HepG2 (cell line): Measurements from ENCODE around the gene PMVK. TPM values are rescaled to one million over a fixed set of nuclear protein-coding genes. Genes with fewer than 3 reads are reported as not detected.

Source experiments
- ARID2 ChIP-seq: sonication (generic); formaldehyde crosslinking; IDR thresholded peaks from 2 replicates; pipeline ENCODE4 v1.8.1; 2022; ENCODE audit warnings: mild to moderate bottlenecking, missing genetic modification reagents, borderline replicate concordance
- CREM ChIP-seq, 2 experiments: sonication (generic) in 1 of 2; formaldehyde crosslinking in 1 of 2; IDR thresholded peaks; 2 replicates each; pipeline versions ENCODE4 v1.4.0 to v1.6.1; 2016 to 2020; ENCODE audit warnings: antibody characterized with exemption in 1 of 2, mild to moderate bottlenecking in 1 of 2, missing genetic modification reagents in 1 of 2
- DNMT3B ChIP-seq: conservative IDR thresholded peaks from 2 replicates; pipeline ENCODE4 v1.6.1; 2016; ENCODE audit warnings: missing biosample characterization, control low read depth
- GATAD2A ChIP-seq: IDR thresholded peaks from 2 replicates; pipeline ENCODE4 v1.6.1; 2016
- HNRNPK ChIP-seq: fragments of 200-400 bp; formaldehyde crosslinking; IDR thresholded peaks from 2 replicates; pipeline ENCODE4 v1.6.1; 2018; ENCODE audit warnings: low read length, low read depth, moderate library complexity, mild to moderate bottlenecking; ENCODE audit not compliant: poor library complexity, severe bottlenecking
- NR3C1 ChIP-seq: sonication (generic); formaldehyde crosslinking; IDR thresholded peaks from 2 replicates; pipeline ENCODE4 v1.4.0; 2020; ENCODE audit warnings: missing genetic modification reagents
- PHF20 ChIP-seq: sonication (generic); formaldehyde crosslinking; IDR thresholded peaks from 2 replicates; pipeline ENCODE4 v1.5.0; 2020; ENCODE audit warnings: mild to moderate bottlenecking, missing genetic modification reagents
- TBP ChIP-seq: sonication (generic); formaldehyde crosslinking; IDR thresholded peaks from 2 replicates; pipeline ENCODE4 v1.5.0; 2020; ENCODE audit warnings: missing genetic modification reagents
- ZBTB42 ChIP-seq: sonication (generic); formaldehyde crosslinking; IDR thresholded peaks from 2 replicates; pipeline ENCODE4 v1.5.0; 2020; ENCODE audit warnings: mild to moderate bottlenecking, missing genetic modification reagents
- ZFX ChIP-seq: sonication (generic); formaldehyde crosslinking; IDR thresholded peaks from 2 replicates; pipeline ENCODE4 v1.4.0; 2020; ENCODE audit warnings: mild to moderate bottlenecking, low read depth, missing genetic modification reagents, moderate library complexity
- ZNF790 ChIP-seq: sonication (generic); formaldehyde crosslinking; IDR thresholded peaks from 2 replicates; pipeline ENCODE4 v1.8.0; 2022; ENCODE audit warnings: missing genetic modification reagents, mild to moderate bottlenecking, borderline replicate concordance
- polyA plus RNA-seq, 8 experiments: library from polyadenylated mRNA; depleted of rRNA in 3 of 8; stranded (reverse) in 7 of 8; unstranded in 1 of 8; fragments of >200 nt; fragmentation: Illumina TruSeq in 4 of 8; extraction: Trizol in 4 of 8; gene quantifications; 2 replicates each; pipeline versions ENCODE4 v1.2.1 to v1.2.3, GENCODE V29; 2011 to 2016; ENCODE audit warnings: low read depth in 4 of 8, missing spikeins in 1 of 8, mixed read lengths in 1 of 8; ENCODE audit not compliant: insufficient read depth in 1 of 8
- total RNA-seq, 5 experiments: library from RNA; depleted of rRNA; stranded (reverse); fragments of >200 nt; fragmentation: Illumina TruSeq; extraction: Trizol; gene quantifications; 2 replicates each; pipeline ENCODE4 v1.2.3, GENCODE V29; 2016; ENCODE audit warnings: low read depth in 1 of 5
- TF ChIP-seq, protein P1 (sequence below): sonication (generic); formaldehyde crosslinking; IDR thresholded peaks from 2 replicates; pipeline ENCODE4 v1.4.0; 2020; ENCODE audit warnings: missing genetic modification reagents, borderline replicate concordance
- TF ChIP-seq, protein P2 (sequence below): sonication (generic); formaldehyde crosslinking; IDR thresholded peaks from 2 replicates; pipeline ENCODE4 v1.9.0; 2021; ENCODE audit warnings: missing genetic modification reagents, borderline replicate concordance
- TF ChIP-seq, protein P3 (sequence below): sonication (generic); formaldehyde crosslinking; IDR thresholded peaks from 2 replicates; pipeline ENCODE4 v1.4.0; 2020; ENCODE audit warnings: low read depth, missing genetic modification reagents
- TF ChIP-seq, protein P4 (sequence below): sonication (generic); formaldehyde crosslinking; IDR thresholded peaks from 2 replicates; pipeline ENCODE4 v1.8.0; 2022; ENCODE audit warnings: missing genetic modification reagents, mild to moderate bottlenecking, moderate library complexity, borderline replicate concordance

Gene PMVK
- total and polyA plus RNA-seq, 2 of the 13 experiments (the other 11 are each of a cell fraction or from before 2014, with no cell fraction given) = 3.9 to 12.6 TPM

DNA sequence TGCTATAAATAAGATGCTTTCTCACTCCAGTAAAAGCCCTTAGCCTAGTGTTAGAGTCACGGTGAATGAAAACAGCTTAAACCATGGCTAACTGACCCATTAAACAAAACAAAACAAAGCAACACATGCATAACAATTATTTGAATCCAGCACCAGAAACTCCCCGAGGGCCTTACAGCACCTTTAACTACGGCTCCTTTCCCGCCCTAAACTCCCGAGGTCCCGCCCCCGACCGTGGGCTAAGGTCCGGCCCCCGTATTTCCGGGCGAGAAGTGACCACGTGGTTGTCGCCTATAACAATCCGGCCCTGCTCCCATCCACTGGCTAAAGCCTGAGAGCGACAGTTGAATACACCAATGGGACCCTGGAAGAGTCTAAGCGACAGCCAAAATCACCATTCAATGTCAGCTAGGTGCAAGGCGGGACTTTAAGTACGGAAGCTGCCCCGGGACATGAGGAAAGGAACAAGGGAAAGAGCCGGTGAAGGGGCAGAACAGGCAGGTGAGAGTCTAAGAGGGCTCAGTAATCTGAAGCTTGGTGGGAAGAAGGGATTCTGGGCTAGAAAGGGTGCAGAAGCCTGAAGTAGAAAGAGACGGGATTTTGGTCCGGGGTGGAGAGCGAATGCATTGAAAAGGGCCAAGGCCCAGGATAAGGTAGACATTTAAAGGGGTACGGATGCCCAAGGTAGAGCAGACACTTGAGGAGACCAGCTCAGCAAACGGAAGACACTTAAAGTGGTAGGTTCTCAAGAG, 46.6 kb upstream of the PMVK start, which contains the start of gene FLAD1 (continued):
- TF ChIP-seq, protein P1, sequence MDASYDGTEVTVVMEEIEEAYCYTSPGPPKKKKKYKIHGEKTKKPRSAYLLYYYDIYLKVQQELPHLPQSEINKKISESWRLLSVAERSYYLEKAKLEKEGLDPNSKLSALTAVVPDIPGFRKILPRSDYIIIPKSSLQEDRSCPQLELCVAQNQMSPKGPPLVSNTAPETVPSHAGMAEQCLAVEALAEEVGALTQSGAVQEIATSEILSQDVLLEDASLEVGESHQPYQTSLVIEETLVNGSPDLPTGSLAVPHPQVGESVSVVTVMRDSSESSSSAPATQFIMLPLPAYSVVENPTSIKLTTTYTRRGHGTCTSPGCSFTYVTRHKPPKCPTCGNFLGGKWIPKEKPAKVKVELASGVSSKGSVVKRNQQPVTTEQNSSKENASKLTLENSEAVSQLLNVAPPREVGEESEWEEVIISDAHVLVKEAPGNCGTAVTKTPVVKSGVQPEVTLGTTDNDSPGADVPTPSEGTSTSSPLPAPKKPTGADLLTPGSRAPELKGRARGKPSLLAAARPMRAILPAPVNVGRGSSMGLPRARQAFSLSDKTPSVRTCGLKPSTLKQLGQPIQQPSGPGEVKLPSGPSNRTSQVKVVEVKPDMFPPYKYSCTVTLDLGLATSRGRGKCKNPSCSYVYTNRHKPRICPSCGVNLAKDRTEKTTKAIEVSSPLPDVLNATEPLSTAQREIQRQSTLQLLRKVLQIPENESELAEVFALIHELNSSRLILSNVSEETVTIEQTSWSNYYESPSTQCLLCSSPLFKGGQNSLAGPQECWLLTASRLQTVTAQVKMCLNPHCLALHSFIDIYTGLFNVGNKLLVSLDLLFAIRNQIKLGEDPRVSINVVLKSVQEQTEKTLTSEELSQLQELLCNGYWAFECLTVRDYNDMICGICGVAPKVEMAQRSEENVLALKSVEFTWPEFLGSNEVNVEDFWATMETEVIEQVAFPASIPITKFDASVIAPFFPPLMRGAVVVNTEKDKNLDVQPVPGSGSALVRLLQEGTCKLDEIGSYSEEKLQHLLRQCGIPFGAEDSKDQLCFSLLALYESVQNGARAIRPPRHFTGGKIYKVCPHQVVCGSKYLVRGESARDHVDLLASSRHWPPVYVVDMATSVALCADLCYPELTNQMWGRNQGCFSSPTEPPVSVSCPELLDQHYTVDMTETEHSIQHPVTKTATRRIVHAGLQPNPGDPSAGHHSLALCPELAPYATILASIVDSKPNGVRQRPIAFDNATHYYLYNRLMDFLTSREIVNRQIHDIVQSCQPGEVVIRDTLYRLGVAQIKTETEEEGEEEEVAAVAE (CRISPR knock-in tag) = peak; percentile 44; the same call in 1 of the 2 replicates
- peak; percentile 89 for TF ChIP-seq DNMT3B (CRISPR knock-in tag)
- no peak for TF ChIP-seq ZBTB42 (CRISPR knock-in tag)
- TF ChIP-seq TBP = no peak
- TF ChIP-seq, protein P2, sequence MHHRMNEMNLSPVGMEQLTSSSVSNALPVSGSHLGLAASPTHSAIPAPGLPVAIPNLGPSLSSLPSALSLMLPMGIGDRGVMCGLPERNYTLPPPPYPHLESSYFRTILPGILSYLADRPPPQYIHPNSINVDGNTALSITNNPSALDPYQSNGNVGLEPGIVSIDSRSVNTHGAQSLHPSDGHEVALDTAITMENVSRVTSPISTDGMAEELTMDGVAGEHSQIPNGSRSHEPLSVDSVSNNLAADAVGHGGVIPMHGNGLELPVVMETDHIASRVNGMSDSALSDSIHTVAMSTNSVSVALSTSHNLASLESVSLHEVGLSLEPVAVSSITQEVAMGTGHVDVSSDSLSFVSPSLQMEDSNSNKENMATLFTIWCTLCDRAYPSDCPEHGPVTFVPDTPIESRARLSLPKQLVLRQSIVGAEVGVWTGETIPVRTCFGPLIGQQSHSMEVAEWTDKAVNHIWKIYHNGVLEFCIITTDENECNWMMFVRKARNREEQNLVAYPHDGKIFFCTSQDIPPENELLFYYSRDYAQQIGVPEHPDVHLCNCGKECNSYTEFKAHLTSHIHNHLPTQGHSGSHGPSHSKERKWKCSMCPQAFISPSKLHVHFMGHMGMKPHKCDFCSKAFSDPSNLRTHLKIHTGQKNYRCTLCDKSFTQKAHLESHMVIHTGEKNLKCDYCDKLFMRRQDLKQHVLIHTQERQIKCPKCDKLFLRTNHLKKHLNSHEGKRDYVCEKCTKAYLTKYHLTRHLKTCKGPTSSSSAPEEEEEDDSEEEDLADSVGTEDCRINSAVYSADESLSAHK (CRISPR knock-in tag) = no peak
- no peak; the same call in 1 of the 2 replicates for TF ChIP-seq GATAD2A (CRISPR knock-in tag)
- TF ChIP-seq ARID2 (CRISPR knock-in tag) = peak; percentile 32; the same call in 1 of the 2 replicates
- no peak for TF ChIP-seq HNRNPK
- TF ChIP-seq CREM (IDR thresholded peaks at IDR 0.05) = peak; percentile 80
- no peak for TF ChIP-seq CREM (CRISPR knock-in tag; IDR thresholded peaks at IDR 0.05)
- peak; percentile 56; the same call in 1 of the 2 replicates for TF ChIP-seq ZFX
- TF ChIP-seq, protein P3, sequence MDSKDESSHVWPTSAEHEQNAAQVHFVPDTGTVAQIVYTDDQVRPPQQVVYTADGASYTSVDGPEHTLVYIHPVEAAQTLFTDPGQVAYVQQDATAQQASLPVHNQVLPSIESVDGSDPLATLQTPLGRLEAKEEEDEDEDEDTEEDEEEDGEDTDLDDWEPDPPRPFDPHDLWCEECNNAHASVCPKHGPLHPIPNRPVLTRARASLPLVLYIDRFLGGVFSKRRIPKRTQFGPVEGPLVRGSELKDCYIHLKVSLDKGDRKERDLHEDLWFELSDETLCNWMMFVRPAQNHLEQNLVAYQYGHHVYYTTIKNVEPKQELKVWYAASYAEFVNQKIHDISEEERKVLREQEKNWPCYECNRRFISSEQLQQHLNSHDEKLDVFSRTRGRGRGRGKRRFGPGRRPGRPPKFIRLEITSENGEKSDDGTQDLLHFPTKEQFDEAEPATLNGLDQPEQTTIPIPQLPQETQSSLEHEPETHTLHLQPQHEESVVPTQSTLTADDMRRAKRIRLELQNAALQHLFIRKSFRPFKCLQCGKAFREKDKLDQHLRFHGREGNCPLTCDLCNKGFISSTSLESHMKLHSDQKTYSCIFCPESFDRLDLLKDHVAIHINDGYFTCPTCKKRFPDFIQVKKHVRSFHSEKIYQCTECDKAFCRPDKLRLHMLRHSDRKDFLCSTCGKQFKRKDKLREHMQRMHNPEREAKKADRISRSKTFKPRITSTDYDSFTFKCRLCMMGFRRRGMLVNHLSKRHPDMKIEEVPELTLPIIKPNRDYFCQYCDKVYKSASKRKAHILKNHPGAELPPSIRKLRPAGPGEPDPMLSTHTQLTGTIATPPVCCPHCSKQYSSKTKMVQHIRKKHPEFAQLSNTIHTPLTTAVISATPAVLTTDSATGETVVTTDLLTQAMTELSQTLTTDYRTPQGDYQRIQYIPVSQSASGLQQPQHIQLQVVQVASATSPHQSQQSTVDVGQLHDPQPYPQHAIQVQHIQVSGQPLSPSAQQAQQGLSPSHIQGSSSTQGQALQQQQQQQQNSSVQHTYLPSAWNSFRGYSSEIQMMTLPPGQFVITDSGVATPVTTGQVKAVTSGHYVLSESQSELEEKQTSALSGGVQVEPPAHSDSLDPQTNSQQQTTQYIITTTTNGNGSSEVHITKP = no peak; the same call in none of the 2 replicates
- TF ChIP-seq, protein P4, sequence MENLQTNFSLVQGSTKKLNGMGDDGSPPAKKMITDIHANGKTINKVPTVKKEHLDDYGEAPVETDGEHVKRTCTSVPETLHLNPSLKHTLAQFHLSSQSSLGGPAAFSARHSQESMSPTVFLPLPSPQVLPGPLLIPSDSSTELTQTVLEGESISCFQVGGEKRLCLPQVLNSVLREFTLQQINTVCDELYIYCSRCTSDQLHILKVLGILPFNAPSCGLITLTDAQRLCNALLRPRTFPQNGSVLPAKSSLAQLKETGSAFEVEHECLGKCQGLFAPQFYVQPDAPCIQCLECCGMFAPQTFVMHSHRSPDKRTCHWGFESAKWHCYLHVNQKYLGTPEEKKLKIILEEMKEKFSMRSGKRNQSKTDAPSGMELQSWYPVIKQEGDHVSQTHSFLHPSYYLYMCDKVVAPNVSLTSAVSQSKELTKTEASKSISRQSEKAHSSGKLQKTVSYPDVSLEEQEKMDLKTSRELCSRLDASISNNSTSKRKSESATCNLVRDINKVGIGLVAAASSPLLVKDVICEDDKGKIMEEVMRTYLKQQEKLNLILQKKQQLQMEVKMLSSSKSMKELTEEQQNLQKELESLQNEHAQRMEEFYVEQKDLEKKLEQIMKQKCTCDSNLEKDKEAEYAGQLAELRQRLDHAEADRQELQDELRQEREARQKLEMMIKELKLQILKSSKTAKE = no peak
- TF ChIP-seq ZNF790 (CRISPR knock-in tag) = no peak
- peak; percentile 89 for TF ChIP-seq PHF20 (CRISPR knock-in tag)
- no peak for TF ChIP-seq NR3C1 (CRISPR knock-in tag)
